HepG2 (cell line): ENCODE results near the gene C3orf18. TPM values are rescaled to one million over a fixed set of nuclear protein-coding genes. Genes with fewer than 3 reads are reported as not detected.

Experiments
- E2F2 ChIP-seq: sonication (generic); formaldehyde crosslinking; IDR thresholded peaks from 2 replicates; pipeline ENCODE4 v1.4.0; 2020; ENCODE audit warnings: missing genetic modification reagents, borderline replicate concordance
- ETV6 ChIP-seq: sonication (generic); formaldehyde crosslinking; conservative IDR thresholded peaks from 2 replicates; pipeline ENCODE4 v1.4.0; 2020; ENCODE audit warnings: missing genetic modification reagents
- FOXA1 ChIP-seq, 2 experiments: fragments of 450-650 bp in 1 of 2; sonication (generic) in 1 of 2; formaldehyde crosslinking in 1 of 2; IDR thresholded peaks; 2 replicates each; pipeline versions ENCODE4 v1.4.0 to v1.6.1; 2016 to 2020; ENCODE audit warnings: missing genetic modification reagents in 1 of 2
- GABPB1 ChIP-seq: IDR thresholded peaks from 2 replicates; pipeline ENCODE4 v1.6.1; 2016; ENCODE audit warnings: mild to moderate bottlenecking, missing genetic modification reagents, moderate library complexity, missing compliant biosample characterization
- HDAC6 ChIP-seq: fragments of 200-600 bp; sonication (generic); IDR thresholded peaks from 2 replicates; pipeline ENCODE4 v1.7.0; 2017; ENCODE audit warnings: mild to moderate bottlenecking, antibody characterized with exemption, low read length, low read depth
- KMT2A ChIP-seq: sonication (generic); formaldehyde crosslinking; IDR thresholded peaks from 2 replicates; pipeline ENCODE4 v1.4.0; 2020; ENCODE audit warnings: missing genetic modification reagents
- RFXANK ChIP-seq: IDR thresholded peaks from 2 replicates; pipeline ENCODE4 v1.6.1; 2016
- TBX2 ChIP-seq: sonication (generic); formaldehyde crosslinking; IDR thresholded peaks from 2 replicates; pipeline ENCODE4 v1.5.0; 2020; ENCODE audit warnings: missing genetic modification reagents, mild to moderate bottlenecking, borderline replicate concordance
- ZNF225 ChIP-seq: sonication (generic); formaldehyde crosslinking; IDR thresholded peaks from 2 replicates; pipeline ENCODE4 v1.4.0; 2020; ENCODE audit warnings: mild to moderate bottlenecking, missing genetic modification reagents
- ZNF232 ChIP-seq: sonication (generic); formaldehyde crosslinking; IDR thresholded peaks from 2 replicates; pipeline ENCODE4 v1.4.0; 2020; ENCODE audit warnings: missing genetic modification reagents, borderline replicate concordance
- ZNF292 ChIP-seq: sonication (generic); formaldehyde crosslinking; IDR thresholded peaks from 2 replicates; pipeline ENCODE4 v1.8.1; 2022; ENCODE audit warnings: mild to moderate bottlenecking, low read depth, missing genetic modification reagents, borderline replicate concordance
- ZNF530 ChIP-seq: sonication (generic); formaldehyde crosslinking; IDR thresholded peaks from 2 replicates; pipeline ENCODE4 v1.5.0; 2020; ENCODE audit warnings: low read depth, mild to moderate bottlenecking, missing genetic modification reagents
- ZNF704 ChIP-seq: sonication (generic); formaldehyde crosslinking; IDR thresholded peaks from 2 replicates; pipeline ENCODE4 v1.8.1; 2023; ENCODE audit warnings: mild to moderate bottlenecking, inconsistent platforms, moderate library complexity, missing genetic modification reagents, borderline replicate concordance
- ZNF772 ChIP-seq: sonication (generic); formaldehyde crosslinking; IDR thresholded peaks from 2 replicates; pipeline ENCODE4 v1.5.0; 2020; ENCODE audit warnings: mild to moderate bottlenecking, missing genetic modification reagents
- ZNF784 ChIP-seq: sonication (generic); formaldehyde crosslinking; IDR thresholded peaks from 2 replicates; pipeline ENCODE4 v1.5.1; 2020; ENCODE audit warnings: missing genetic modification reagents, mild to moderate bottlenecking, borderline replicate concordance
- ZNF816 ChIP-seq: sonication (generic); formaldehyde crosslinking; IDR thresholded peaks from 2 replicates; pipeline ENCODE4 v1.8.0; 2022; ENCODE audit warnings: missing genetic modification reagents, mild to moderate bottlenecking, borderline replicate concordance
- ZSCAN25 ChIP-seq: sonication (generic); formaldehyde crosslinking; IDR thresholded peaks from 2 replicates; pipeline ENCODE4 v1.8.0; 2022; ENCODE audit warnings: mild to moderate bottlenecking, missing genetic modification reagents
- polyA plus RNA-seq, 8 experiments: library from polyadenylated mRNA; depleted of rRNA in 3 of 8; stranded (reverse) in 7 of 8; unstranded in 1 of 8; fragments of >200 nt; fragmentation: Illumina TruSeq in 4 of 8; extraction: Trizol in 4 of 8; gene quantifications; 2 replicates each; pipeline versions ENCODE4 v1.2.1 to v1.2.3, GENCODE V29; 2011 to 2016; ENCODE audit warnings: low read depth in 4 of 8, missing spikeins in 1 of 8, mixed read lengths in 1 of 8; ENCODE audit not compliant: insufficient read depth in 1 of 8
- total RNA-seq, 5 experiments: library from RNA; depleted of rRNA; stranded (reverse); fragments of >200 nt; fragmentation: Illumina TruSeq; extraction: Trizol; gene quantifications; 2 replicates each; pipeline ENCODE4 v1.2.3, GENCODE V29; 2016; ENCODE audit warnings: low read depth in 1 of 5
- TF ChIP-seq, protein P1 (sequence below): sonication (generic); formaldehyde crosslinking; IDR thresholded peaks from 2 replicates; pipeline ENCODE4 v1.5.0; 2020; ENCODE audit warnings: missing genetic modification reagents
- TF ChIP-seq, protein P2 (sequence below): sonication (generic); formaldehyde crosslinking; IDR thresholded peaks from 2 replicates; pipeline ENCODE4 v1.4.0; 2020; ENCODE audit warnings: missing genetic modification reagents, borderline replicate concordance
- TF ChIP-seq, protein P3 (sequence below): IDR thresholded peaks from 2 replicates; pipeline ENCODE4 v1.6.1; 2016; ENCODE audit warnings: low read depth, control low read depth

C3orf18 gene
- total and polyA plus RNA-seq, 2 of the 13 experiments (the other 11 are each of a cell fraction or from before 2014, with no cell fraction given), result 1.6 to 4.8 TPM

DNA sequence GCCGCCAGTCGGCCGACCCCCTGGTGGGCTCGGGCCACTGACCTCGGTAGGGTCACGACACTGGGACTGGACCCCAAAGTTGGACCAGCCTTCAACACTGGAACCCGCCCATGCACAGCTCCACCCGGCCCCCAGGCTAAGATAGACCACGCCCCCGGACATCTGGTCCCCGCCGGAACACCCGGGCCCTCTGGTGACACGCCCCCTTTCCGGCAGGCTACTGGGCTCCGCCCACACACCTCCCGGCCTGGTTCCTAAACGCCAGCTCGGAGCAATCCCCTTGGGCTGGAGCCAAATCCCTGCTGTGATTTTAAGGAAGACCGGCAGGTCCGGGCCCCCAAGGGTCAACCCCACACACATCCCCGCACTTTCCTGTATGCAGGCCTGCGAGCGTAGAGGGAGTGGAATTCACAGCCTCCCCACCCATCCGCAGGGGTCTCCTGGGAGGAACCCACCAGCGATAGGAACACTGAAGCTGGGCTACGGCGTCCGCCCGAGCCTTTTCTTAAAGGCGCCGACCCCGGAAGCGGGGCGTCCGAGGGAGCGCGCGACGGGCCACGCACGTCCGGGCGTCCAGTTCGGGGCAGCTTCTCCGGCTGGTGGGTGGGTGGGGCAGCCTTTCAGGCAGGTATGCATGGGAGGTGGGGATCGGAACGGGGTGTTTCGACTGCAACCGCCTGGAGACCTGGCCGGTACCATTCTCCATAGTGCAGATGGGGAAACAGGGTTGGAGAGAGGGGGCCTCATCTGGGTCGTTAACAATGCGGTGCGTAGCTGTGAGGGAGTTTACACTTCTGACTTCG lies 1.6 kb upstream of the C3orf18 start, which contains the start of gene HEMK1 (continued):
- TF ChIP-seq, protein P1, sequence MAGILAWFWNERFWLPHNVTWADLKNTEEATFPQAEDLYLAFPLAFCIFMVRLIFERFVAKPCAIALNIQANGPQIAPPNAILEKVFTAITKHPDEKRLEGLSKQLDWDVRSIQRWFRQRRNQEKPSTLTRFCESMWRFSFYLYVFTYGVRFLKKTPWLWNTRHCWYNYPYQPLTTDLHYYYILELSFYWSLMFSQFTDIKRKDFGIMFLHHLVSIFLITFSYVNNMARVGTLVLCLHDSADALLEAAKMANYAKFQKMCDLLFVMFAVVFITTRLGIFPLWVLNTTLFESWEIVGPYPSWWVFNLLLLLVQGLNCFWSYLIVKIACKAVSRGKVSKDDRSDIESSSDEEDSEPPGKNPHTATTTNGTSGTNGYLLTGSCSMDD, result no peak
- TF ChIP-seq ZSCAN25 (CRISPR knock-in tag) (no peak), KMT2A (CRISPR knock-in tag) (peak; percentile 60; the same call in 1 of the 2 replicates), E2F2 (0 out of 2 replicates have a peak, but pooled peaks have one; percentile 6), ZNF530 (CRISPR knock-in tag) (no peak), ZNF772 (CRISPR knock-in tag) (no peak), TBX2 (CRISPR knock-in tag) (no peak; the same call in 1 of the 2 replicates), GABPB1 (CRISPR knock-in tag) (peak; percentile 98), RFXANK (CRISPR knock-in tag) (peak; percentile 23; the same call in 1 of the 2 replicates), ZNF292 (CRISPR knock-in tag) (no peak), HDAC6 (no peak), ZNF784 (peak; percentile 56; the same call in 1 of the 2 replicates), FOXA1 (IDR thresholded peaks at IDR 0.05) (no peak), FOXA1 (CRISPR knock-in tag; IDR thresholded peaks at IDR 0.05) (no peak), ZNF232 (CRISPR knock-in tag) (no peak), ETV6 (peak; percentile 59; the same call in 1 of the 2 replicates), ZNF225 (CRISPR knock-in tag) (no peak), ZNF816 (CRISPR knock-in tag) (peak; percentile 91; the same call in 1 of the 2 replicates), ZNF704 (CRISPR knock-in tag) (no peak)
- TF ChIP-seq, protein P2, sequence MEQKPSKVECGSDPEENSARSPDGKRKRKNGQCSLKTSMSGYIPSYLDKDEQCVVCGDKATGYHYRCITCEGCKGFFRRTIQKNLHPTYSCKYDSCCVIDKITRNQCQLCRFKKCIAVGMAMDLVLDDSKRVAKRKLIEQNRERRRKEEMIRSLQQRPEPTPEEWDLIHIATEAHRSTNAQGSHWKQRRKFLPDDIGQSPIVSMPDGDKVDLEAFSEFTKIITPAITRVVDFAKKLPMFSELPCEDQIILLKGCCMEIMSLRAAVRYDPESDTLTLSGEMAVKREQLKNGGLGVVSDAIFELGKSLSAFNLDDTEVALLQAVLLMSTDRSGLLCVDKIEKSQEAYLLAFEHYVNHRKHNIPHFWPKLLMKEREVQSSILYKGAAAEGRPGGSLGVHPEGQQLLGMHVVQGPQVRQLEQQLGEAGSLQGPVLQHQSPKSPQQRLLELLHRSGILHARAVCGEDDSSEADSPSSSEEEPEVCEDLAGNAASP, result peak; percentile 40; the same call in 1 of the 2 replicates
- TF ChIP-seq, protein P3, sequence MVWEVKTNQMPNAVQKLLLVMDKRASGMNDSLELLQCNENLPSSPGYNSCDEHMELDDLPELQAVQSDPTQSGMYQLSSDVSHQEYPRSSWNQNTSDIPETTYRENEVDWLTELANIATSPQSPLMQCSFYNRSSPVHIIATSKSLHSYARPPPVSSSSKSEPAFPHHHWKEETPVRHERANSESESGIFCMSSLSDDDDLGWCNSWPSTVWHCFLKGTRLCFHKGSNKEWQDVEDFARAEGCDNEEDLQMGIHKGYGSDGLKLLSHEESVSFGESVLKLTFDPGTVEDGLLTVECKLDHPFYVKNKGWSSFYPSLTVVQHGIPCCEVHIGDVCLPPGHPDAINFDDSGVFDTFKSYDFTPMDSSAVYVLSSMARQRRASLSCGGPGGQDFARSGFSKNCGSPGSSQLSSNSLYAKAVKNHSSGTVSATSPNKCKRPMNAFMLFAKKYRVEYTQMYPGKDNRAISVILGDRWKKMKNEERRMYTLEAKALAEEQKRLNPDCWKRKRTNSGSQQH, result peak; percentile 85; the same call in 1 of the 2 replicates
